Epithelial cell of proximal tubule (primary cell): ENCODE measurements around the gene MN1. TPM values are rescaled to one million over a fixed set of nuclear protein-coding genes. Genes with fewer than 3 reads are reported as not detected.

ENCODE experiments used
- DNase-seq: peaks from one replicate; pipeline ENCODE4 v3.0.0-alpha.2; 2011; ENCODE audit warnings: low read depth
- H3K4me3 ChIP-seq: 2 replicates; pipeline ENCODE4 v1.5.1; 2011; ENCODE audit warnings: low read depth, mild to moderate bottlenecking, low read length
- total RNA-seq: library from RNA; depleted of rRNA; stranded (reverse); fragments of >200 nt; gene quantifications from 2 replicates; pipeline ENCODE4 v1.2.3, GENCODE V29; 2015
- TF ChIP-seq, protein P1 (sequence below): conservative IDR thresholded peaks from 2 replicates; pipeline ENCODE4 v1.5.1; 2012; ENCODE audit warnings: low read depth, mild to moderate bottlenecking, low read length

The MN1 gene
- total RNA-seq, 1 donor from 2014 or later, result 0.06 TPM

DNA sequence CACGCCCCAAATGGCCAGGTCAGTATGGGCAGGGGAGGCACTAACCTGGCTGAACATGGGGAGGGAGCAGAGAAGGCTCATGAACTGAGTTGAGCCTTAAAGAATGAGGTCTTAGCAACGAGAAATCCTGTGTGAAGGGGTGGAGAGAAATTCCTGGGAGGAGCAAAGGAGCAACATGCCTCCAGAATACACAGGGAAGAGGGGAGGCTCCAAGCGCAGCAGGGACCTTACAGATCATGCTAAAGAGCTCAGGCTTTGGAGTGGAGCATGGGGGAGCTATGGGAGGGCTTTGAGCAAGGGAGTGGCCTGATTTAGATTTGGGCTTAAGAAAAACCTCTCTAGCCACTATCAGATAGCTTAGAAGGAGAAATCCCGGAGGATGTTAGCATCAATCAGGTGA lies 88.1 kb downstream of the MN1 start:
- TF ChIP-seq, protein P1, sequence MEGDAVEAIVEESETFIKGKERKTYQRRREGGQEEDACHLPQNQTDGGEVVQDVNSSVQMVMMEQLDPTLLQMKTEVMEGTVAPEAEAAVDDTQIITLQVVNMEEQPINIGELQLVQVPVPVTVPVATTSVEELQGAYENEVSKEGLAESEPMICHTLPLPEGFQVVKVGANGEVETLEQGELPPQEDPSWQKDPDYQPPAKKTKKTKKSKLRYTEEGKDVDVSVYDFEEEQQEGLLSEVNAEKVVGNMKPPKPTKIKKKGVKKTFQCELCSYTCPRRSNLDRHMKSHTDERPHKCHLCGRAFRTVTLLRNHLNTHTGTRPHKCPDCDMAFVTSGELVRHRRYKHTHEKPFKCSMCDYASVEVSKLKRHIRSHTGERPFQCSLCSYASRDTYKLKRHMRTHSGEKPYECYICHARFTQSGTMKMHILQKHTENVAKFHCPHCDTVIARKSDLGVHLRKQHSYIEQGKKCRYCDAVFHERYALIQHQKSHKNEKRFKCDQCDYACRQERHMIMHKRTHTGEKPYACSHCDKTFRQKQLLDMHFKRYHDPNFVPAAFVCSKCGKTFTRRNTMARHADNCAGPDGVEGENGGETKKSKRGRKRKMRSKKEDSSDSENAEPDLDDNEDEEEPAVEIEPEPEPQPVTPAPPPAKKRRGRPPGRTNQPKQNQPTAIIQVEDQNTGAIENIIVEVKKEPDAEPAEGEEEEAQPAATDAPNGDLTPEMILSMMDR, result no peak
- H3K4me3 ChIP-seq, result no peak overlapping the region
- no peak for DNase-seq

GRCh38 chr22:27711756-27712155 lies 89.8 kb downstream of the MN1 start:
- TF ChIP-seq, protein P1, result no peak
- DNase-seq, result no peak
- H3K4me3 ChIP-seq, result no peak overlapping the region

DNA sequence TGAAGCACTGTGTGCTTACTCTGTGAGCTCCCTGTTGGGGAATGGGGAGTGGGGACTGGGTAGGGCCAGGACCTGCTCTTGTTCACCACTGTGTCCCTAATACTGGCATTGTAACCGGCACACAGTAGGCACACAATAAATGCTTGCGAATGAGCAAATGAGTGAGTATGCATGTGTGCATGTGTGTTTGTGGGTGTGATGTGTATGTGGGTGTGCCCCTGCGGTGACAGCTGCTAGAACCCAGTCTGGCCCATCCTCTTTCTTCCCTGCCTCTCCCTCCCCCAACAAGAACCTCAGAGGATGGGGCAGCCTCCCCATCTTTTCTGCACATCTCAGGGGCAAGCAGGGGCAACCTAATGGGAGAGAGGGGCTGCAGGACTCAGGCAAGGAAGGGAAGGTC lies 90.5 kb downstream of the MN1 start:
- DNase-seq, result no peak
- TF ChIP-seq, protein P1, result no peak
- H3K4me3 ChIP-seq, result no peak overlapping the region

DNA sequence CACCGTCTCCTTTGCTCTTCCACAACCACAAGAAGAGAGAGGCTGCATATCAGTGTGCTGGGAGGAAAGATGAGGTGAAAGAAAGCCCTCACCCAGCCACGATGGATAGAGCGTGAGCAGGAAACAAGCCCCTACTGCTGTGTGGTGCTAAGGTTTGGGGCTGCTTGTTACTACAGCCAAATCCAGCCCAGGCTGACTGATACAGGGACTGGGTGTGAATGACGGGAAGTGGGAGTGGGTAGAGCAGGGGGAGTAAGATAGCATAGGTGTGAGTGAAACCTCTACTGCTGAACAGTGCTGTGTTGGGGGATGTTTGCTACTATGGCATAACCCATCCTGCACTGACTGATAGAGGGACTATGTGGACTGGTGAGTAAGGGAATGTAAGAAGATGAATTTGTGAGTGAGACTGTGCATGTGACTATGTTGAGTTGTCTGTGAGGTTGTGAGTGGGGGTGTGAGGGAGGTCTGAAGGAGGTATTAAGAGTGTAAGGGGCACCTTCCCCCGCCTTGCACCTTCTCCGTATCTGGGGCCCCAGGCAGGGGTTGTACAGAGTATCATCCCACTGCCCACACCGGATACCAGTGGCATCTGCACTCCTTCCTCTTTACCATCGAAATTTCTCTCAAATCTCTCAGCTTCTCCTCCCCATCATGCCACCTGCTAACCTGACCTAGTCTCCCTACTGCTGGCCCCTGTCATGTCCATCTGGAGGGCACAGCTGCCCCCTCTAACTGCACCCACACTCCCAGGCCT lies 91.5 kb downstream of the MN1 start:
- TF ChIP-seq, protein P1, result no peak
- H3K4me3 ChIP-seq, result no peak overlapping the region
- no peak for DNase-seq

- no peak for DNase-seq
- TF ChIP-seq, protein P1, result no peak
- no peak overlapping the region for H3K4me3 ChIP-seq
Measured at GRCh38 chr22:27706489-27706888, 95.1 kb downstream of the MN1 start.

DNA sequence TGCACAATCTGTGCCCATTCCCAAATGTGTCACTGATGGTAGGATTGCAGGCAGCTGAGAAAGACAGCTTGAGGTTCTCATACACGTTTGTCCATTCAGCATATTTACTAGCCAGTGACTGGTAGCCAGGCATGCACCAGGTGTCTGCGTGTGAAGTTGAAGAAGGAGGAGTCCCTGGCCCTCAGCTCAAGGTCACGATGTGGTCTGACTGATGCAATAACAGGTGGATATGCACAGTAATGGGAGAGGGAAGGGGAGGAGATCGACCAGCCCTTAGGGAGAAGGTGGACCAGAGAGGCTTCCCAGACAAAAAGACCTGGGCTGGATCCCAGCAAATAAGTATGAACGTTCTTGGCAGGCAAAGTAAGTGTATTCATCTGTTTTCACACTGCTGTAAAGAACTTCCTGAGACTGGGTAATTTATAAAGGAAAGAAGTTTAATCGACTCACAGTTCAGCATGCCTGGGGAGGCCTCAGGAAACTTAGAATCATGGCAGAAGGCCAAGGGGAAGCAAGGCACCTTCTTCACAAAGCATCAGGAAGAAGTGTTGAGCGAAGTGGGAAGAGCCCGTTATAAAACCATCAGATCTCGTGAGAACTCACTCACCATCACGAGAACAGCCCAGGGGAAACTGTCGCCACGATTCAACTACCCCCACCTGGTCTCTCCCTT lies 96.0 kb downstream of the MN1 start:
- no peak overlapping the region for H3K4me3 ChIP-seq
- TF ChIP-seq, protein P1, result no peak
- DNase-seq, result no peak
